Lower leg skin (tissue), 3 donors: Measurements from ENCODE around the gene SLC41A2.

ENCODE experiments used
- POLR2A ChIP-seq, 2 donors: fragments of 450-650 bp; IDR thresholded peaks; one replicate each; pipeline ENCODE4 v1.6.1; 2016 to 2017; ENCODE audit warnings: antibody characterized with exemption in 2 of 2, mild to moderate bottlenecking in 1 of 2, moderate library complexity in 1 of 2
- TF ChIP-seq, protein P1 (sequence below), 3 donors: fragments of 450-650 bp; IDR thresholded peaks; one replicate each; pipeline ENCODE4 v1.5.1; 2016; ENCODE audit warnings: antibody characterized with exemption in 3 of 3, mild to moderate bottlenecking in 3 of 3, moderate library complexity in 2 of 3

- TF ChIP-seq POLR2A (IDR thresholded peaks at IDR 0.05): no peak
- TF ChIP-seq, protein P1, sequence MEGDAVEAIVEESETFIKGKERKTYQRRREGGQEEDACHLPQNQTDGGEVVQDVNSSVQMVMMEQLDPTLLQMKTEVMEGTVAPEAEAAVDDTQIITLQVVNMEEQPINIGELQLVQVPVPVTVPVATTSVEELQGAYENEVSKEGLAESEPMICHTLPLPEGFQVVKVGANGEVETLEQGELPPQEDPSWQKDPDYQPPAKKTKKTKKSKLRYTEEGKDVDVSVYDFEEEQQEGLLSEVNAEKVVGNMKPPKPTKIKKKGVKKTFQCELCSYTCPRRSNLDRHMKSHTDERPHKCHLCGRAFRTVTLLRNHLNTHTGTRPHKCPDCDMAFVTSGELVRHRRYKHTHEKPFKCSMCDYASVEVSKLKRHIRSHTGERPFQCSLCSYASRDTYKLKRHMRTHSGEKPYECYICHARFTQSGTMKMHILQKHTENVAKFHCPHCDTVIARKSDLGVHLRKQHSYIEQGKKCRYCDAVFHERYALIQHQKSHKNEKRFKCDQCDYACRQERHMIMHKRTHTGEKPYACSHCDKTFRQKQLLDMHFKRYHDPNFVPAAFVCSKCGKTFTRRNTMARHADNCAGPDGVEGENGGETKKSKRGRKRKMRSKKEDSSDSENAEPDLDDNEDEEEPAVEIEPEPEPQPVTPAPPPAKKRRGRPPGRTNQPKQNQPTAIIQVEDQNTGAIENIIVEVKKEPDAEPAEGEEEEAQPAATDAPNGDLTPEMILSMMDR (IDR thresholded peaks at IDR 0.05): no peak
Measured at GRCh38 chr12:104990950-104991349, 32.9 kb upstream of the SLC41A2 start.
